Epithelial cell of prostate (primary cell): ENCODE data around the gene GGTLC1.
"Not testable (repeated sequence)": the region's sequence is repeated elsewhere in the genome, so short reads cannot be mapped to it uniquely, and the experiment has no call there.

Source experiments
- DNase-seq: peaks from one replicate; pipeline ENCODE4 v3.0.0-alpha.2; 2011; ENCODE audit warnings: low read depth, low spot score
- H3K27ac ChIP-seq: fragments of 450-650 bp; 2 replicates; pipeline ENCODE4 v1.5.1; 2017; ENCODE audit warnings: mild to moderate bottlenecking

GGTLC1 gene

DNA sequence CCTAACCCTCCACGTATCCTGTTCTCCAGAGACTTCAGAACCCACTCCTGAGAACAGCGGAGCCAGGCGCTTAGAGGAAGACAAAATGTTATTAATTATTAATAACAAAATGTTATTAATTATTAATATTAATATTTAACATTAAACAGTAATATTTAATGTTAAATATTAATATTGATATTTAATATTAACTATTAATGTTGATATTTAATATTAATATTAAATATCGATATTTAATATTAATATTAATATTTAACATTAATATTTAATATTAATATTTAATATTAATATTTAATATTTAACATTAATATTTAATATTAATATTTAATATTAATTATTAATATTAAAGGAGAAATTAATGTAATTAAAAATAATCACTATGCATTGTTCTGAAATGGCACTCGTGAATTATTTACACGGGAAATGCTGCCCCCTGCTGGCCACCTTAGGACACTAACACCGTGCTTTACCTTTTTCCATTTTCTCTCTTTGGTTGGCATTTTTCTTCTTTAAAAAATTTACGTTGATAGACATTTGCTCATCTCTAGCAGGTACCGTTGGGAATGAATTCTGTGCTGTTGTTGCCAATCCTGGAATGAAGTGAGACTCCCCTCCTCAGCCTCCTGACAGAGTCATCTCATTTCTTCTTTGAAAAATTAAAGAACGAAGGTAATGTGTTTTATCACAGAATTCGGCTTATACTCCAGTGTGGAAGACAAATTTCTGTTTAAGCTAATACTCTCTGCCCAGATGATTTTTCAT is 7.5 kb upstream of the GGTLC1 start:
- H3K27ac ChIP-seq, result no peak overlapping the region
- no peak for DNase-seq

DNA sequence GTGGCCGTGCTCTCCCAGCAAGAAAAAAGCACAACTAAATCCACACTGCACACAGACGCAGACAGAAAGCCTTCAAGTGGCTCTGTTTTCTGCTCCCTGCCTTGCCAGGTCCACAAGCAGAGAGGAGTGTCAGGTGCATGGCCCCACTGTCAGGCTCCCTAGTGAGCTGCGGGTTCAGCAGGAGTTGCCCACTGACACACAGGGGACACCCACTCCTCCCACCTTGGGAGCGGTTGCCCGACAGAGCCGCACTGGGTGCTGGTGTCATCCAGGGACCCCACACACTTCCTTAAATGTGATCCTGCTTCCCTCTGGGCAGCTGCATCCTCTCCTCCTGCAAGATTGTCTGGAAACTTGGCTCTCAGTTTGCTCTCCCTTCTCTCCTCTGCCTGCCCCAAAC is 6.7 kb upstream of the GGTLC1 start:
- not testable (repeated sequence) for H3K27ac ChIP-seq, DNase-seq

DNA sequence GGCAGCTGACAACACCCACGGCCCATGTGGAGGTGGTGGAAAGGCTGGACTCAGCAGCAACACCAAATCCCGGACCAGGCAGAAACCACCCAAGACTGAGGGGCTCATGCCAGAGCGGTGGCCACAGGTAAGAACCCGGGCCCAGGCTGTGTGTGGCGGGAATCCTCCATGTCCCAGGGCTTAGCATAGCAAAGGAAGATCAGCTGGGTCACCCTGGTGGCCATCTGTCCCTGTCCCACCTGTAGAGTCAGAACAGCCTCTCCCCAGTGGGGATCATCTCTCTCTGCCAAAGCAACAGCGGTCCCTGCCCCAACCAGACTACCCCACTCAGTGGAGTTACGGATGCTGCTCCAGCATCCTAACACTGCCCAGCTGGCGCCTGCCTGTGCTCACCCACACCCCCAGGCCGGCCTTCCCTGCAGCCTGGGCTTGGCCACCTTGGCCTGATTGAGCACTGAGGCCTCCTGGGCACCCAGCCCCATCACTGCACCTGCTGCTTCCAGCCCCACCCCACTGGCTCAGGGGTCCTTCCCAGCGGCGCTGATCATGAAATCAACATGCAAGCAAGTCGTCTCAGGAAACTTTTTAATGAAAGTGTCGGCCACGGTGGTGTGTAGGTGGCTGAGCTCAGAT is 5.5 kb upstream of the GGTLC1 start:
- not testable (repeated sequence) for DNase-seq, H3K27ac ChIP-seq

DNA sequence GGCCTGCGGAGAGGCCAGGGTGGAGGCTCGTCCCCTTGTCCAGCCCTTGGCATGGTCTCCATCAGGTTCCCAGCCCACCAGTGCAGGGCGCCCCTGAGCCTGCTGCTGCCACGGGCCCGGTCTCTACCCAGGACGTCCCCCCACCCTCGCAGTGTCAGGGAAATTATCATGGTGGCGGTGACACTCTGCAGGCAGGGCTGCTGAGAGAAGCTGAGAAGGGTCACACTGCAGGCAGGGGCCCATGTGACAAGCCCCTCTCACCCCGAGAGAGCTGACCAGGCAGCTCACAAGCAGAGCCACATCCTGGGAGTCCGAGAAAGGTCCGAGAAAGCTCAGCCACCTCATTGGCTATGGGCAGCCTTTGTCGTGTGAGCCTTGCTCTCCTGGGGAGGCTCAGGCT is 4.9 kb upstream of the GGTLC1 start:
- not testable (repeated sequence) for H3K27ac ChIP-seq, DNase-seq

DNA sequence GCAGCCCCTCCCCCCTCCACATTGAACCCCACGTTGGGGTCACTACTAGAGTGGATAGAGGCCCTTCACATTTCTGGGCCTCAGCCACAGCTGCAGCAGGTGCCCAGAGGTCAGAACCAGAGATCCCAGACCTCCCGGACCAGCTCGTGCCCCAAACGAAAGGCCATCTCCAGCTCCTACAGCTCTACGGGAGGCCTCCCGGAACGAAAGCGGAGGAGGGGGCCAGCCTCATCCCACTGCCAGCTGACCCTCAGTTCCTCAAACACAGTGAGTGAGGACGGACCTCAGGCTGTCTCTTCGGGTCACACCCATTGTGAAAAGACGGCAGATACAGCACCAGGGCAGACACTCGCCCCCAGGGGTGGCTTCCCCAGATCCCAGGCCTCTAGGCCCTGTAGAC is 1.7 kb upstream of the GGTLC1 start:
- not testable (repeated sequence) for H3K27ac ChIP-seq, DNase-seq

DNA sequence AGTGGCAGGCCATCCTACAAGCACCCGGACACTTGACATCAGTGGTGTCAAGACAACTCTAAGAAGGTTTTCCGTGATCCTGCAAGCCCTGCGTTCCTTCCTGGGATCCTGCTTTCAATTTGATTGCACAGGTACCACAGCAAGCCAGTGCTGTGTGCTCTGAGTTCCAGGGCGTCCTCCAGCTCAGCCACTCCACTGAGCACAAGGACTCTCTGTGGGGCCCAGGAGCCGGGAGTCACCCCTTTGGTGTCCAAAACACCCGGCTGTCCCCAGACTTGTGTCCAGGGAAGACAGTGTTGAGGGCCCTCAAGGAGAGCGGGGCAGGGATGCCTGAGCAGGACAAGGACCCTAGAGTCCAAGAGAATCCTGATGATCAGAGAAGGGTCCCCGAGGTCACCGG is 387 bp upstream of the GGTLC1 start:
- H3K27ac ChIP-seq, DNase-seq: not testable (repeated sequence)

DNA sequence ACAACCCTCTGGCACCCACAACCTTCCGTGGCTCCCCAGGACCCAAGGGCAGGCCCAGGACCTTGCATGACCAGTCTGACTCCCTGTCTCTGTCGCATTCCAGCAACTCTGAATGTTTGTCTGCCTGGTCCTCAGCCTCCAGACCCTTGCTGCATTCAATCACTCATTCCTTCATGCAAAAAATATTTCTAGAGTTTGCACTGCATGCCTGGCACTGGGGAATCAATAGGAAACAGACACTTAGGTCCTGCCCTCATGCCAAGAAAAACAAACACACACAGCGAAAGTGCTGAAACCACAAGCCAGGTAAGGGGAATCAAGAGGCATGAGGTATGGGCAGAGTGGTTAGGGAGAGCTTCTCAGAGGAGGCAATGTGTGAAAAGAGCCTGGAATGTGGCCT is 1.9 kb downstream of the GGTLC1 start:
- not testable (repeated sequence) for DNase-seq, H3K27ac ChIP-seq

DNA sequence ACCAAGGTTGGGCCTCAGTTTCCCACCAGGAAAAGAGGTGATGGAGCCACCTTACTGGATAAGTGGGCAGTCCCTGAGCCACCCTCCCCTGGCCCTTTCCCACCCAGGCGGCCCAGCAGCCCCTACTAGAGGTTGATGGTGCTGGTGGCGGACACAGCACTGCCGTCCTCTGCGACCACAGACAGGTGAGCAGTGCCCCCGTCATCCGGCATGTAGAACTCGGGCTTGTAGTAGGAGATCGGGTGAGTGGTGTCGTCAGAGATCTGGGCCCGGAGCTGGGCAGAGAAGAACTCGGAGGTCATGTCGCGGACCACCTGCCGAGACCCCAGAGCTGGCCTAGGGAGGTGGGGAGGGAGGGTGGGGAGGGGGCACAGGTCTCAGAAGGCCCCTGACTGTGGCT is 2.3 kb downstream of the GGTLC1 start:
- H3K27ac ChIP-seq, DNase-seq: not testable (repeated sequence)

DNA sequence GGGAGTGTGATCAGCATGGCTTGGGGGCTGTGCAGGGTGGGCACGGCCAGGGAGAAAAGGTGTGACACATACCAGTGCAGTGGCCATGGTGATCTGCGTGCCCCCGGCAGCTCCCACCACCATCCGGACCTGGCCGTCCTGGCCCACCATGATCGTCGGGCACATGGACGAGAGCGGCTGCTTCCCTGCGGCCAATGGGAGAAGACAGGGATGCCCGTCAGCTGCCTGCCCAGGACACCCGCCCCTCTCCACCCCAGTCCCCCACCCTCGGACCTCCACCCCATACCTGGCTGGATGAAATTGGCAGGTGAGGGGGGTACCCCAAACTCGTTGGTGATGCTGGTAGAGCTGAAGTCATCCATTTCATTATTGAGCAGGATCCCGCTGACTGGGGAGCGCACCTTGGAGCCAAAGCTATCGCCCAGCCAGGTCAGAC is 2.8 kb downstream of the GGTLC1 start:
- H3K27ac ChIP-seq, DNase-seq: not testable (repeated sequence)

DNA sequence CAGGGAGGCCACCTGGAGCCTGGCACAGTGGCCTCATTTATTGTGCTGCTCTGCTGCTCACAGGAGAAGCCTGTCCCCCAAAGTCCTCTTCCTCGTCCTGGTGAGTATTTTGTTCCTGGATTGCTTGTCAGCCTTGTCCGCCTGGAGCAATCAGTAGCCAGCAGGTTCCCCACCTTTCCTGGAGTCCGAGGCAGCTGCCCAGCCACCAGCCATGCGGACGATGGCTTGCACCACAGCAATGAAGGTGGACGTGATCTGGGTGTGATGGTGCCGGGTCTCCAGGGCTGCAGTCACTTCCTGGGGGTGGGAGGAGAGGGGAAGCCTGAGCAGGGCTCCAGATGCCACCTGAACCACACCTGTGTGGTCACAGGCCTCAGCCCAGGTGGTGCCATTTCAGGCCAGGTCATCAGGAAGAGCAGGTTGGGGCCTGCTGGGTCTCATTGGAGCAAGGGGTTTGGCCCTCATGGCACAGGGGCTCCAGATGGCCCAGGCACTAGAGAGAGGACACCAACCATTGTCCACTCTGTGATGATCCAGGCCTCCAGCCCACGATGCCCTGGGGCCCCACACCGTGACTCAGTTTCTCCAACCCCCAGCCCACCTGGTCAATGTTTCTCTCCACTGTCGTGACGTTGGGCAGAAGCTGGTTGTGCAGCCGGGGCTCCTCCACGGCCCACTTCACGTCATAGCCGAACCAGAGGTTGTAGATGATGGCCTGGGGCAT is 3.4 kb downstream of the GGTLC1 start:
- DNase-seq, H3K27ac ChIP-seq: not testable (repeated sequence)

DNA sequence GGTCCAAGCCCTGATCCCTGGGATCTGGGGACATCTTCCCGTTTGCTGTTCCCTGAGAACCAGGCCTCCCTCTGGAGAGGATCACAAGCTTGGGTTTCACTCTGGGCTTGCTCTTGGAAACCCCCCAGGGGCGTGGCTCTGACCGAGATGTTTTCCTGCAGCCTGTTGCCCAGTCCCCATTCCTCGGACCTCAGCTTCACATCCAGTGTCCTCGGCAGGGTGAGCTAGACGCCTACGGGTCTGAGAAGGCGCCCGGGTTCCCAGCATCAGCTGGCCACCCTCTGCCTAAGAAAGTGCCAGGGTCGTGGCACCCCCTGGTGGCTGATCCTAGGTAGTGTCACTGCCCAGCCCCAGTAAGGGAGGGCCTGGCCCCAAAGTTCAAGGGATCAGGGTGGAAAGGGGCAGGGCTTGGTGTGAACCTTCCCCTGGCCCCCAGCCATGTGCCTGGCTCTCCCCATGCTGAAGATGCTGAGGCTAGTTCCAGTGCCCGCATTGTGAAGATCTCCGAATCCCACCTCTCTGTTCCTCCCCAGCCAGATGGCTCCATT is 4.0 kb downstream of the GGTLC1 start:
- DNase-seq, H3K27ac ChIP-seq: not testable (repeated sequence)

DNA sequence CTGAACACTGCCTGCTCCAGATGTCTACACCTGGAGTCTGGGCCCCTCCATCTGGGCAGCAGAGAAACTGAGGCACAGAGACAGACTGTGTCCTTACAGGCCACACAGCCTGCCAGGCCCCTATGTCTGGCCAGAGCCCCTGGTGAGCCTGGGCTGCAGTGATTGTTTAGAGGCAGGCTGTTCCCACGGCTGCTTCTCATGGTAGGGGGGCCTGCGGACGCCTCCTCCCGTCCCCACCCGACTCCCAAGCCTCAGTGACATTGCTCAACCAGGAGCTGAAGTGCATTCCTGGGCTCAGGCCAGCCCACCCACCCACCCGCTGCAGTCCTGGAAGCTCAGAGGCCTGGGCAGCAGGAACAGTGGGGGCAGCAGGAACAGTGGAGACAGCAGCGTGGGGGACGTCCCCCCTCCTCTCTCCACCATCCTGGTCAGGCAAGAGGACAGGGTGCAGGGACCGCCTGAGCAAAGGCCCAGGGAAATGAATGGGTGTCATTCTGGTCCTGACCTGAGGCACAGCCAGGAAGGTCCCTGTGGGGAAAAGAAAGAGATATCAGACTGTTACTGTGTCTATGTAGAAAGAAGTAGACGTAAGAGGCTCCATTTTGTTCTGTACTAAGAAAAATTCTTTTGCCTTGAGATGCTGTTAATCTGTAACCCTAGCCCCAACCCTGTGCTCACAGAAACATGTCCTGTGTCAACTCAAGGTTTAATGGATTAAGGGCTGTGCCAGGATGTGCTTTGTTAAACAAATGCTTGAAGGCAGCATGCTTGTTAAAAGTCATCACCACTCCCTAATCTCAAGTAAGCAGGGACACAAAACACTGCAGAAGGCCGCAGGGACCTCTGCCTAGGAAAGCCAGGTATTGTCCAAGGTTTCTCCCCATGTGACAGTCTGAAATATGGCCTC is 6.2 kb downstream of the GGTLC1 start:
- H3K27ac ChIP-seq, DNase-seq: not testable (repeated sequence)

DNA sequence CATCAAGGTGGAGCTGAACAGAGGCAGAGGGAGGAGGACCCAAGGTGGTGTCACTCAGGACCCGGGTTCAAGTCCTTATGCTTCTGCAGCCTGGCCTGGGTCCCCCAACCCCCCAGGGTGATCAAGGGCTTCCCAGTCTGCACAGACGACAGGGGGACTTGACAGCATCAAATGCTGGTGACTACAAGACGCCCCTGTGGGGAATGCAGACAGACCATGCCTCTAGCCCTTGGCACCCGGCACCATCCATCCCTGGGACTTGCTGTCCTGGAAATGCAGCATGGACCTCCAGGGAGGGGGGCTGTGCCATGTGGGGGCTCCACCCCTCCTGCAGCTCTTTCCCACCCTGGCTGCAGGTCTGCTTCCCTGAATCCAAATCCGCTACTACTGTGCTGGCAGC is 7.1 kb downstream of the GGTLC1 start:
- DNase-seq, H3K27ac ChIP-seq: not testable (repeated sequence)

DNA sequence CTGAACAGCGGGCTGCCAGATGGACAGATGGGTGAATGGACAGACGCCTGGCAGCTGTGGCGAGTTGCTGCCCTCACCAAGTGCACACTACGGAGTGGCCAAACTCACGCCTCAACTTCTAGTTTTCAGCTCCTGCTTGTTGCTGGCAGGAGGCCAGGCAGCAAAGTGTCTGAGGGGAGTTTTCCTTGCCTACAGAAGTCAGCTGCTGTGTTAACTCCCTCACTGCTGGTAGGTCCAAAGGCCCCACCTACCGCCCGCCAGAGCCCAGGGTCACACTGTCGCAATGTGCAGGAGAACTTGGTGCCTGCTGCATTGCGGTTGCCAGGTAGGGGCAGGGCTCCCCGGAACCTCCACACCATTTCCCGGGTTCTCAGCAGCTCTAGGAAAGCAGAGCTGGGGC is 7.6 kb downstream of the GGTLC1 start:
- not testable (repeated sequence) for H3K27ac ChIP-seq, DNase-seq

DNA sequence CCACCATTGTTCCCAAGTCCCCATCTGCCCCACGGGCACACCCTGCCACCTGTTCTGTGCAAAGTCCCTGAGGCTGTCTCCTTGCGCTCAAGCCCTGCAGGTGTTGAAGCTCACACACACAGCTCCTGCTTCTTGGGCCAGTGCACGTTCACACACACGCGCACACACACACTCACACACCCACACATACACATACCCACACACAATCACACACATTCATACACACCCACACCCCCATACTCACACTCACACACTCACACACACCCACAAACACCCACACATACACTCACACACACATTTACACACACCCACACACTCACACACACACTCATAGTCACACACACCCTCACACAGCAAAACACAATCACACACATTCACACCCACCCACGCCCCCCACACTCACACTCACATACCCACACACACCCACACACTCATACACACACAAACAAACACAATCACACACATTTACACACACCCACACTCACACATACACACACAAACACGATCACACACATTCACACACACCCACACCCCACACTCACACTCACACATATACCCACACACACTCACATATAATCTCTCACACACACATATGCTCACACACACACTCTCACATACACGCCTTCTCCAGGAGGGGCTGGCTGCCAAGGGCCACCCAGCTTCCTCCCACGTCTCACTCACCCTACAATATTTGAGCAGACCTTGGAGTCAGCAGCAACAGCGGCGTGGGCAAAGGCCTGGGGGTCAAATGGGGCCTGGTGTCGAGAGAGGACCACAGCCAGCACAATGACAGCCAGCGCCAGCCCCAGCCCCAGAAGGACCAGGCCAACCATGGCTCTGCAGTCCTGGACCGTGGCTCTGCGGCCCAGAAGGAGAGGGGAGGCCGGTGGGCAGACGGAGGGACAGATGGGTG is 8.4 kb downstream of the GGTLC1 start:
- H3K27ac ChIP-seq, DNase-seq: not testable (repeated sequence)

DNA sequence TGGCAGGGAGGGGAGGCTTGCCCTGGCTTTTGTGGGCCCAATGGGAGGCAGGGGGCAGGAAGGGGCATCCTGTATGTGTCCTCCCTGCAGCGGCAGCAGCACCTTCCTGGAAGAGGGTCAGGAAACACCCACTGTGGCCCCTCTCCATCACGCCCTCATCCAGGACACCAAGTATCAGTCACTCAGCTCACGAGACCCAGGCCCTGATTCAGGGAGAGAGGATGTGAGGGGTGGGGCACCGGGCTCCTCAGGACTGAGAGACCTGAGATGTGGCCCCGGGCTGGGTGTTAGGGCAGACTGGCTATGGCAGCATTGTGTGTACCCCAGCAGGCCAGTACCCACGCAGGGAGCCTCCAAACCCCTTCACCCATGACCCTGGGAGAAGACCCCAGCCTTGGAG is 9.2 kb downstream of the GGTLC1 start:
- H3K27ac ChIP-seq, DNase-seq: not testable (repeated sequence)

DNA sequence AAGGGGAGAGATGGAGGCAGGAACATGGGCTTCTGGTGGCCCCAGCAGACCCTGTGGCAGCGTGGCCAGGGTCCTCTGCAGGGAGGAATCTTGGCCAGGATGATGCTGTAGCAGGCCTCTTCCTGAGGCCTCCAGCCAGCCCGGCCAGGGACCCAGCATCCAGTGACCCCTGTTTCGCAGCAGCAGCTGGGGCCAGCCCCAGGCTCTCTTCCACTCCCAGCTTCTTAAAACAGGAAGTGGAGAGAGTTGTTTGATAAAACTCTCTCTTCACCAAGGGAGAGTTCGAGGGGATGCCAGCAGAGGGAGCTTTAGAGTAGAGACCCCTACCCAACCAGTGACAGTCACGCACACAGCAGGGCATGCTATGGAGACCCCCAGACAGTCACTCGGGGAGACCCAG is 10.1 kb downstream of the GGTLC1 start:
- DNase-seq, H3K27ac ChIP-seq: not testable (repeated sequence)

DNA sequence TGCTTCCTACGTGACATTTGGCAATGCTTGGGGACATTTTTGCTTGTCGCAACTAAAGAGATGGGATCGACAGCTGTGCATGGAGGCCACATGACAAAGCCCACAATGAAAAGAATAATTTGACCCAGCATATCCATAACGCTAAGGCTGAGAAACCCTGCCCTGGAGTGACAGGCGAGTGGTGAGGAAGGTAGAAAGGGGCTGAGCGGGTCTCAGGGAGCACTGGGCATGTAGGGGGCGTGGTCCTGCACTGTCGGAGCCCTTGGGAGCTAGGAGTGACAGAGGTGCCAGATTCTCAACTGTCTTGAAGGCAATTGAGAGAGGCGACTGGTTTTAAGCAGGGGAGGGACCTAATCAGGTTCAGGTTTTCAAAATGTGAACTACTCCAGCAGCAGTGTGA is 13.6 kb downstream of the GGTLC1 start:
- DNase-seq, result no peak
- no peak overlapping the region for H3K27ac ChIP-seq

DNA sequence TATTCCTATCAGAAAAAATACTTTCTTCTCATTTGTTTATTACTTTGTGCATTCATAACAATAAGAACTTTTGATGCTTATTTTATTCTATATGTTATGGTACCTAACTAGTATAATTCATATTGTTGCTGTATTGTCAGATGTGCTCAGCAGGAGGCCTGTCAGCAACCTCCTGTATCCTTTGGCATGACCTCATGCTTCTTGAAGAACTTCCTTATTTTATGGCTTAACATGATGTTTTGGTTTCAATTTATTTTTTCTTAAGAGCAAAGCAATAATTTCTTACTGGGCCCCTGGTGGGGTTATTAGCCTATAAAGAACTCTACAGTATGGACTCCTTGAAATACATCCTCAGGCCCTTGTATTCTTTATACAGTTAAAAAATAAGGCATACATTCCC is 17.3 kb downstream of the GGTLC1 start:
- DNase-seq, result no peak
- H3K27ac ChIP-seq, result no peak overlapping the region
